ENCODE measurements around the gene CNOT6.
"Not testable (repeated sequence)": the region's sequence is repeated elsewhere in the genome, so short reads cannot be mapped to it uniquely, and the experiment has no call there.

The CNOT6 gene

DNA sequence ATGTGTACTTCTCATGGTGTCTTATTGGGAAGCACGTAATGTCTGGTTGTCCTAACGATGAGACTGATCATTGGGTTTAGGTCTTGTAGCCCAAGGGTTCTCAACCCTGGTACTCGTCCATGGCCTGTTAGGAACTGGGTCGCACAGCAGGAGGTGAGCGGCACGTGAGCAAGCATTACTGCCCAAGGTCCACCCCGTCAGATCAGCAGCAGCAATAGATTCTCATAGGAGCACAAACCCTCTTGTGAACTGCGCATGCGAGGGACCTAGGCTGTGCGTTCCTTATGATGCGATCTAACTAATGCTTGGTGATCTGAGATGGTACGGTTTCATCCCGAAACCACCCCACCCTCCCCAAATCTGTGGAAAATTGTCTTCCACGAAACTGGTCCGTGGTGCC, 33.5 kb downstream of the CNOT6 start:
- peaks cover 35% of the 10 kb centered on the region for H3K36me3 ChIP-seq (ENCODE audit: control insufficient read depth, insufficient read depth, low read length)

DNA sequence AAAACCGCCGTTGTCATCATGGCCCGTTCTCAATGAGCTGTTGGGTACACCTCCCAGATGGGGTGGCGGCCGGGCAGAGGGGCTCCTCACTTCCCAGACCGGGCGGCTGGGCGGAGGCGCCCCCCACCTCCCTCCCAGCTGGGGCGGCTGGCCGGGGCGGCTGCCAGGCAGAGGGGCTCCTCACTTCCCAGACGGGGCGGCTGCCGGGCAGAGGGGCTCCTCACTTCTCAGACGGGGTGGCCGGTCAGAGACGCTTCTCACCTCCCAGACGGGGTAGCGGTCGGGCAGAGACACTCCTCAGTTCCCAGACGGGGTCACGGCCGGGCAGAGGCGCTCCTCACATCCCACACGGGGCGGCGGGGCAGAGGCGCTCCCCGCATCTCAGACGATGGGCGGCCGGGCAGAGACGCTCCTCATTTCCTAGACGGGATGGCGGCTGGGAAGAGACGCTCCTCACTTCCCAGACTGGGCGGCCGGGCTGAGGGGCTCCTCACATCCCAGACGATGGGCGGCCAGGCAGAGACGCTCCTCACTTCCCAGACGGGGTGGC, 36.9 kb downstream of the CNOT6 start:
- 92 to 93% methylated on average over 41 to 43 of the region's 43 CpGs for WGBS, 2 experiments
- not testable (repeated sequence) for H3K4me3 ChIP-seq (ENCODE audit: insufficient read depth, low read depth, low read length); H3K4me1 ChIP-seq (ENCODE audit: control insufficient read depth, insufficient read depth, low read length); H3K27ac ChIP-seq (ENCODE audit: insufficient read depth, low read depth, low read length, poor library complexity, severe bottlenecking); H3K9me3 ChIP-seq (ENCODE audit: control insufficient read depth, low read length); H3K27me3 ChIP-seq (ENCODE audit: control insufficient read depth, insufficient read depth, low read length, poor library complexity, severe bottlenecking)
- H3K36me3 ChIP-seq (ENCODE audit: control insufficient read depth, insufficient read depth, low read length), result peaks cover 41% of the 10 kb centered on the region

More for the DNA sequence above, 33.5 kb downstream of the CNOT6 start:
- H3K4me3 ChIP-seq (ENCODE audit: insufficient read depth, low read depth, low read length), result no peak overlapping the region
- H3K9me3 ChIP-seq (ENCODE audit: control insufficient read depth, low read length), result peaks cover 7% of the 10 kb centered on the region
- H3K27ac ChIP-seq (ENCODE audit: insufficient read depth, low read depth, low read length, poor library complexity, severe bottlenecking), result no peak overlapping the region
- no peaks in the 10 kb centered on the region for H3K27me3 ChIP-seq (ENCODE audit: control insufficient read depth, insufficient read depth, low read length, poor library complexity, severe bottlenecking)
- WGBS, 2 experiments, result 96% methylated on average over 15 of the region's 15 CpGs
- no peaks in the 10 kb centered on the region for H3K4me1 ChIP-seq (ENCODE audit: control insufficient read depth, insufficient read depth, low read length)

- Histone ChIP-seq H3K4me3 (ENCODE audit: insufficient read depth, low read depth, low read length) (no peak overlapping the region), H3K27me3 (ENCODE audit: control insufficient read depth, insufficient read depth, low read length, poor library complexity, severe bottlenecking) (no peaks in the 10 kb centered on the region), H3K4me1 (ENCODE audit: control insufficient read depth, insufficient read depth, low read length) (no peaks in the 10 kb centered on the region), H3K27ac (ENCODE audit: insufficient read depth, low read depth, low read length, poor library complexity, severe bottlenecking) (no peak overlapping the region), H3K9me3 (ENCODE audit: control insufficient read depth, low read length) (peaks cover 7% of the 10 kb centered on the region), H3K36me3 (ENCODE audit: control insufficient read depth, insufficient read depth, low read length) (peaks cover 50% of the 10 kb centered on the region)
- 94 to 98% methylated on average over 1 of the region's 1 CpG for WGBS, 2 experiments
Measured at GRCh38 chr5:180532268-180532667, 38.1 kb downstream of the CNOT6 start.

GRCh38 chr5:180533845-180534244, 39.7 kb downstream of the CNOT6 start:
- no peak overlapping the region for H3K27ac ChIP-seq (ENCODE audit: insufficient read depth, low read depth, low read length, poor library complexity, severe bottlenecking)
- H3K4me3 ChIP-seq (ENCODE audit: insufficient read depth, low read depth, low read length), result no peak overlapping the region
- H3K36me3 ChIP-seq (ENCODE audit: control insufficient read depth, insufficient read depth, low read length), result peaks cover 45% of the 10 kb centered on the region
- H3K9me3 ChIP-seq (ENCODE audit: control insufficient read depth, low read length), result peaks cover 7% of the 10 kb centered on the region
- no peaks in the 10 kb centered on the region for H3K27me3 ChIP-seq (ENCODE audit: control insufficient read depth, insufficient read depth, low read length, poor library complexity, severe bottlenecking)
- 80 to 100% methylated on average over 1 of the region's 1 CpG for WGBS, 2 experiments
- no peaks in the 10 kb centered on the region for H3K4me1 ChIP-seq (ENCODE audit: control insufficient read depth, insufficient read depth, low read length)

- Histone ChIP-seq H3K27me3 (ENCODE audit: control insufficient read depth, insufficient read depth, low read length, poor library complexity, severe bottlenecking) (no peaks in the 10 kb centered on the region), H3K9me3 (ENCODE audit: control insufficient read depth, low read length) (no peaks in the 10 kb centered on the region), H3K4me1 (ENCODE audit: control insufficient read depth, insufficient read depth, low read length) (no peaks in the 10 kb centered on the region), H3K36me3 (ENCODE audit: control insufficient read depth, insufficient read depth, low read length) (peaks cover 33% of the 10 kb centered on the region), H3K4me3 (ENCODE audit: insufficient read depth, low read depth, low read length) (no peak overlapping the region), H3K27ac (ENCODE audit: insufficient read depth, low read depth, low read length, poor library complexity, severe bottlenecking) (no peak overlapping the region)
- 92 to 93% methylated on average over 4 of the region's 4 CpGs for WGBS, 2 experiments
Measured at GRCh38 chr5:180535573-180535972, 41.4 kb downstream of the CNOT6 start.

DNA sequence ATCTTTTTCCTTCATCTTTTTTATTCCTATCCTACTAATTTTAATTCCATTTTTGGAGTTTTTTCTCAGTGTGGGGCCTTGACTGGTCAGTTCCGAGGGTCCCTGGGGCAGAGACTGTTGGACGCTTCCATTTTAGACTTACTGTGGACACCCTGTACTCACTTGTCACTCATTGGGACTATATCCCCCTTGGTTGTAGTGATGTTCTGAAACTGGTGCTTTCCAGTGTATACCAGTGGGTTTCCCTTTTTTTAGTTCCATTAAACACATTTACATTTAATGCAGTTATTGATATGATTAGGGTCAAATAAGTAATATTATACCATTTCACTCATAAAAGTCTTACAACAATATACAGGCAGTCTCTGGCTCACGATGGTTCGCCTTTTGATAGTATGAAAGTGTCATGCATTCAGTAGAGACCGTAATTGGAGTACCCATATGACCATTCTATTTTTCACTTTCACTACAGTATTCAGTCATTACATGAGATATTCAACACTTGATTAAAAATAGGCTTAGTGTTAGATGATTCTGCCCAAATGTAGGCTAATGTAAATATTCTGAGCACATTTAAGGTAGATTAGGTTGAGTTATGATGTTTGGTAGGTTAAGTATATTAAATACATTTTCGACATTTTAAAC, 46.0 kb downstream of the CNOT6 start:
- no peak overlapping the region for H3K4me3 ChIP-seq (ENCODE audit: insufficient read depth, low read depth, low read length)
- no peaks in the 10 kb centered on the region for H3K4me1 ChIP-seq (ENCODE audit: control insufficient read depth, insufficient read depth, low read length)
- WGBS, 2 experiments, result 75 to 77% methylated on average over 5 to 6 of the region's 6 CpGs
- no peaks in the 10 kb centered on the region for H3K9me3 ChIP-seq (ENCODE audit: control insufficient read depth, low read length)
- no peaks in the 10 kb centered on the region for H3K27me3 ChIP-seq (ENCODE audit: control insufficient read depth, insufficient read depth, low read length, poor library complexity, severe bottlenecking)
- H3K36me3 ChIP-seq (ENCODE audit: control insufficient read depth, insufficient read depth, low read length), result peaks cover 29% of the 10 kb centered on the region
- no peak overlapping the region for H3K27ac ChIP-seq (ENCODE audit: insufficient read depth, low read depth, low read length, poor library complexity, severe bottlenecking)

DNA sequence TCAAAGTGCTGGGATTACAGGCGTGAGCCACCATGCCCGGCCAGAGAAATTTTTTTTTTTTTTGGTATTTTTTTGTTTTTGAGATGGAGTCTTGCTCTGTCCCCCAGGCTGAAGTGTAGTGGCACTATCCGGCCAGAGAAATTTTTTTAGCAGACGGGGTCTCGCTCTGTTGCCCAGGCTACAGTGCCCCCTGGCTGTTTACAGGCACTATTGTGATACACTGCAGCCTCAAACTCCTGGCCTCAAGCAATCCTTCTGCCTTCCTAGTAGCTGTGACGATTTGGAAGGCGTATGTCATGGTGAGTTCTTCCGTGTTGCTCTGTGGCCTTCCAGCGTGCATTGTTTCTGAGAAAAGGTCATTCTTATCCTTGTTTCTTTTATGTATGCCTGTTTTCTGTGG, 47.5 kb downstream of the CNOT6 start:
- Histone ChIP-seq H3K27me3 (ENCODE audit: control insufficient read depth, insufficient read depth, low read length, poor library complexity, severe bottlenecking) (no peaks in the 10 kb centered on the region), H3K4me1 (ENCODE audit: control insufficient read depth, insufficient read depth, low read length) (no peaks in the 10 kb centered on the region), H3K27ac (ENCODE audit: insufficient read depth, low read depth, low read length, poor library complexity, severe bottlenecking) (no peak overlapping the region), H3K36me3 (ENCODE audit: control insufficient read depth, insufficient read depth, low read length) (peaks cover 26% of the 10 kb centered on the region), H3K4me3 (ENCODE audit: insufficient read depth, low read depth, low read length) (no peak overlapping the region), H3K9me3 (ENCODE audit: control insufficient read depth, low read length) (no peaks in the 10 kb centered on the region)
- 95 to 96% methylated on average over 9 of the region's 9 CpGs for WGBS, 2 experiments

DNA sequence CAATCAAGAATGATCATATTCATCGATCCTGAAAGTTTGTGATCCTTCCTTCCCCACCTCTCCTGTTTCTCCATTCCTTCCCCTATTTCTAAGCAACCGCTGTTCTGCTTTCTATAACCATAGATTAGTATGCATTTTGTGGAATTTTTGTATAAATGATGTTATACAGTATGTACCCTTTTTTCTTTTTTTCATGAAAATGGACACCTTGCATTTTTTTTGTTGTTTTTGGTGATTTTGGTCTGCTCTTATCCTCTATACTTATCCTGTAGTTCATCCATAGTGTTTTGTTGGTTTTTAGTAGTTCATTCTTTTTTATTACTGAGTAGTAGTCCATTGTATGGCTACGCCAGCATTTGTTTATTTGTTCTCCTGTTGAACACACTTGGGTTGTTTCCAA, 51.1 kb downstream of the CNOT6 start:
- WGBS, 2 experiments, result 90 to 95% methylated on average over 2 of the region's 3 CpGs
- H3K27me3 ChIP-seq (ENCODE audit: control insufficient read depth, insufficient read depth, low read length, poor library complexity, severe bottlenecking), result no peaks in the 10 kb centered on the region
- H3K4me3 ChIP-seq (ENCODE audit: insufficient read depth, low read depth, low read length), result no peak overlapping the region
- H3K27ac ChIP-seq (ENCODE audit: insufficient read depth, low read depth, low read length, poor library complexity, severe bottlenecking), result no peak overlapping the region
- H3K9me3 ChIP-seq (ENCODE audit: control insufficient read depth, low read length), result no peaks in the 10 kb centered on the region
- no peaks in the 10 kb centered on the region for H3K4me1 ChIP-seq (ENCODE audit: control insufficient read depth, insufficient read depth, low read length)
- H3K36me3 ChIP-seq (ENCODE audit: control insufficient read depth, insufficient read depth, low read length), result peaks cover 24% of the 10 kb centered on the region

DNA sequence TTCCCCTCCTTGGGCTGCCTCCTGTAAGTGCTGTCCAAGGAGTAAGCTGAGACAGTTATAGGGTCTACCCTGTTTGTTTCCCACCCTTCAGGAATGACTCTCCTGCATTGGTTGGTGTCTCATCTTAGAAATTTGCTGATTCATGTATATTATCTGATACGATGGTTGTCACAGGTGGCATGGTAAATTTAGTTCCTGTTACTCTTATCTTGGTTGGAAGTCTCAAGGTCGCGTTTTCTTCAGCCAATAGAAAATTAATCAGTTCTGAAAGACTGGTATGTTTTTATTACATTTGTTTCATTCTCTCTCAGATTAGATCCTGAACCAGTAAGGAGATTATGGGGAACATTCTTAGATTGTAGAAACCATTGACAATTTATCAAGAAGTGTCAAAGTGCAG, 54.4 kb downstream of the CNOT6 start:
- Histone ChIP-seq H3K9me3 (ENCODE audit: control insufficient read depth, low read length) (no peaks in the 10 kb centered on the region), H3K4me3 (ENCODE audit: insufficient read depth, low read depth, low read length) (no peak overlapping the region), H3K27ac (ENCODE audit: insufficient read depth, low read depth, low read length, poor library complexity, severe bottlenecking) (no peak overlapping the region), H3K36me3 (ENCODE audit: control insufficient read depth, insufficient read depth, low read length) (peaks cover 36% of the 10 kb centered on the region), H3K4me1 (ENCODE audit: control insufficient read depth, insufficient read depth, low read length) (no peaks in the 10 kb centered on the region), H3K27me3 (ENCODE audit: control insufficient read depth, insufficient read depth, low read length, poor library complexity, severe bottlenecking) (no peaks in the 10 kb centered on the region)
- 91 to 93% methylated on average over 3 of the region's 3 CpGs for WGBS, 2 experiments

GRCh38 chr5:180553530-180553929, 59.4 kb downstream of the CNOT6 start:
- no peaks in the 10 kb centered on the region for H3K27me3 ChIP-seq (ENCODE audit: control insufficient read depth, insufficient read depth, low read length, poor library complexity, severe bottlenecking)
- no peaks in the 10 kb centered on the region for H3K9me3 ChIP-seq (ENCODE audit: control insufficient read depth, low read length)
- no peak overlapping the region for H3K27ac ChIP-seq (ENCODE audit: insufficient read depth, low read depth, low read length, poor library complexity, severe bottlenecking)
- peaks cover 58% of the 10 kb centered on the region for H3K36me3 ChIP-seq (ENCODE audit: control insufficient read depth, insufficient read depth, low read length)
- no peak overlapping the region for H3K4me3 ChIP-seq (ENCODE audit: insufficient read depth, low read depth, low read length)
- WGBS, 2 experiments, result 96 to 97% methylated on average over 3 of the region's 3 CpGs
- no peaks in the 10 kb centered on the region for H3K4me1 ChIP-seq (ENCODE audit: control insufficient read depth, insufficient read depth, low read length)
